ENCODE results near the gene GOLGA8K.
"Not testable (repeated sequence)": the region's sequence is repeated elsewhere in the genome, so short reads cannot be mapped to it uniquely, and the experiment has no call there.

Gene GOLGA8K

GRCh38 chr15:32352748-32353147, 50.3 kb downstream of the GOLGA8K start:
- DNase-seq (ENCODE audit: low read depth, low spot score): not testable (repeated sequence)

- DNase-seq (ENCODE audit: low read depth, low spot score): not testable (repeated sequence)
Measured at GRCh38 chr15:32350563-32351220, 52.4 kb downstream of the GOLGA8K start.

- DNase-seq (ENCODE audit: low read depth, low spot score): not testable (repeated sequence)
Measured at GRCh38 chr15:32347037-32347436, 56.1 kb downstream of the GOLGA8K start.

GRCh38 chr15:32345978-32346547, 57.0 kb downstream of the GOLGA8K start:
- DNase-seq (ENCODE audit: low read depth, low spot score): not testable (repeated sequence)

- not testable (repeated sequence) for DNase-seq (ENCODE audit: low read depth, low spot score)
Measured at GRCh38 chr15:32343921-32344320, 59.2 kb downstream of the GOLGA8K start.
